HG03175 (cell line): ENCODE measurements around the gene EMP2.

Source experiments
- ATAC-seq: cut with Tn5 transposase; IDR thresholded peaks from one replicate; pipeline ENCODE4 v1.9.1; 2021; ENCODE audit warnings: mild to moderate bottlenecking, moderate library complexity; ENCODE audit not compliant: unreplicated experiment

Gene EMP2

GRCh38 chr16:10610499-10611184, 30.2 kb upstream of the EMP2 start:
- ATAC-seq: no peak

GRCh38 chr16:10609402-10609774, 29.0 kb upstream of the EMP2 start:
- no peak for ATAC-seq

GRCh38 chr16:10608687-10609401, 28.4 kb upstream of the EMP2 start:
- ATAC-seq: no peak

- no peak for ATAC-seq
These were observed 26.8 kb upstream of the EMP2 start for GRCh38 chr16:10607157-10607556.

GRCh38 chr16:10606607-10607006, 26.2 kb upstream of the EMP2 start:
- no peak for ATAC-seq

GRCh38 chr16:10605636-10606035, 25.2 kb upstream of the EMP2 start:
- ATAC-seq: no peak

GRCh38 chr16:10601444-10602408, 21.3 kb upstream of the EMP2 start:
- ATAC-seq: no peak

GRCh38 chr16:10600782-10601443, 20.5 kb upstream of the EMP2 start:
- ATAC-seq: no peak

- no peak for ATAC-seq
These were observed 19.2 kb upstream of the EMP2 start for GRCh38 chr16:10599626-10600025.

- no peak for ATAC-seq
These were observed 17.8 kb upstream of the EMP2 start for GRCh38 chr16:10598157-10598556.

GRCh38 chr16:10597187-10597601, 16.8 kb upstream of the EMP2 start:
- no peak for ATAC-seq

- ATAC-seq: no peak
These were observed 14.0 kb upstream of the EMP2 start for GRCh38 chr16:10594312-10594950.

- ATAC-seq: no peak
These were observed 12.2 kb upstream of the EMP2 start for GRCh38 chr16:10592611-10593010.

- no peak for ATAC-seq
These were observed 9.9 kb upstream of the EMP2 start for GRCh38 chr16:10590342-10590741.

GRCh38 chr16:10589109-10589508, 8.7 kb upstream of the EMP2 start:
- ATAC-seq: no peak

- no peak for ATAC-seq
These were observed 7.2 kb upstream of the EMP2 start for GRCh38 chr16:10587622-10588021.

GRCh38 chr16:10584981-10585438, 4.6 kb upstream of the EMP2 start:
- no peak for ATAC-seq

GRCh38 chr16:10583269-10583668, 2.9 kb upstream of the EMP2 start:
- ATAC-seq: no peak

GRCh38 chr16:10581507-10581906, 1.1 kb upstream of the EMP2 start:
- ATAC-seq: no peak

- ATAC-seq: no peak
These were observed 467 bp upstream of the EMP2 start for GRCh38 chr16:10580883-10581247.
